Esophagus muscularis mucosa (tissue), 4 donors: ENCODE measurements around the gene UBALD1. TPM values are rescaled to one million over a fixed set of nuclear protein-coding genes. Genes with fewer than 3 reads are reported as not detected.
"Not testable (repeated sequence)": the region's sequence is repeated elsewhere in the genome, so short reads cannot be mapped to it uniquely, and the experiment has no call there.

Experiments used
- DNase-seq: peaks from one replicate; pipeline ENCODE4 v3.0.0-alpha.2; 2017; ENCODE audit errors: extremely low spot score
- H3K27ac ChIP-seq, 4 donors: fragments of 200-600 bp; sonication (generic); replicated peaks in 1 of 4; 1 replicate in 3 of 4; 2 replicates in 1 of 4; pipeline ENCODE4 v1.5.1; 2016 to 2019; ENCODE audit warnings: mild to moderate bottlenecking in 1 of 4
- H3K27me3 ChIP-seq, 4 donors: fragments of 200-600 bp; sonication (generic); one replicate each; pipeline versions ENCODE4 v1.5.1 to v1.6.0; 2016 to 2019
- H3K36me3 ChIP-seq, 4 donors: fragments of 200-600 bp; sonication (generic); one replicate each; pipeline ENCODE4 v1.5.1; 2016 to 2019
- H3K4me1 ChIP-seq, 4 donors: fragments of 200-600 bp; sonication (generic); one replicate each; pipeline ENCODE4 v1.5.1; 2016 to 2019
- H3K4me3 ChIP-seq, 4 donors: fragments of 200-600 bp; sonication (generic); 1 replicate in 2 of 4; 2 replicates in 2 of 4; pipeline ENCODE4 v1.5.1; 2016 to 2019; ENCODE audit warnings: mild to moderate bottlenecking in 4 of 4, moderate library complexity in 1 of 4
- H3K9me3 ChIP-seq, 4 donors: fragments of 200-600 bp; sonication (generic); 1 replicate in 3 of 4; 2 replicates in 1 of 4; pipeline ENCODE4 v1.5.1; 2016 to 2019
- CTCF ChIP-seq, 3 experiments: fragments of 200-600 bp in 2 of 3; fragments of 450-650 bp in 1 of 3; sonication (generic) in 2 of 3; IDR thresholded peaks; one replicate each; pipeline ENCODE4 v1.5.1; 2017 to 2019; ENCODE audit warnings: antibody characterized with exemption in 3 of 3, mild to moderate bottlenecking in 2 of 3, moderate library complexity in 1 of 3
- EP300 ChIP-seq: sonication (generic); formaldehyde crosslinking; IDR thresholded peaks from one replicate; pipeline ENCODE4 v1.6.1; 2017; ENCODE audit warnings: antibody characterized with exemption
- POLR2A ChIP-seq: fragments of 450-650 bp; IDR thresholded peaks from one replicate; pipeline ENCODE4 v1.6.1; 2017; ENCODE audit warnings: antibody characterized with exemption, moderate library complexity, mild to moderate bottlenecking, low read depth
- POLR2AphosphoS5 ChIP-seq, 2 donors: sonication (generic); formaldehyde crosslinking; IDR thresholded peaks; one replicate each; pipeline ENCODE4 v1.6.1; 2017; ENCODE audit warnings: antibody characterized with exemption in 2 of 2
- WGBS: methylation state at CpG from one replicate; pipeline ENCODE4 v1.1.5; 2018; 5-methylcytosine and 5-hydroxymethylcytosine counted together
- intact Hi-C: fragments of 100-400 bp; cut with DNase I; formaldehyde crosslinking; loops from one replicate; pipeline ENCODE4 v1.15.1; 2023
- total RNA-seq, 4 donors: library from RNA; depleted of rRNA; stranded (reverse); fragments of >200 nt; gene quantifications; one replicate each; pipeline versions ENCODE4 v1.1.0 to v1.2.1, GENCODE V29; 2016

The UBALD1 gene
- total RNA-seq, 4 donors from 2014 or later, result 11.2 to 34.6 (median 17.9) TPM

- peaks cover 0 to 12% (median 4%) of the 10 kb centered on the region in 4 donors for H3K4me1 ChIP-seq
- H3K36me3 ChIP-seq, result peaks cover 28 to 78% (median 63%) of the 10 kb centered on the region in 4 donors
- H3K27me3 ChIP-seq, H3K4me3 ChIP-seq, H3K9me3 ChIP-seq, H3K27ac ChIP-seq, intact Hi-C loops, DNase-seq: not testable (repeated sequence)
- peak; percentile 46 to 77 (median 53) for TF ChIP-seq CTCF (IDR thresholded peaks at IDR 0.05)
- 86% methylated on average over 13 of the region's 15 CpGs for WGBS
Observed at GRCh38 chr16:4650443-4651074, 35.9 kb upstream of the UBALD1 start.

- peaks cover 25 to 78% (median 56%) of the 10 kb centered on the region in 4 donors for H3K36me3 ChIP-seq
- 94% methylated on average over 16 of the region's 25 CpGs for WGBS
Observed at GRCh38 chr16:4649744-4650442, 35.2 kb upstream of the UBALD1 start.

GRCh38 chr16:4648917-4649316, 34.2 kb upstream of the UBALD1 start:
- H3K9me3 ChIP-seq, result no peaks in the 10 kb centered on the region
- H3K4me3 ChIP-seq, result no peak overlapping the region
- no peak for TF ChIP-seq CTCF (IDR thresholded peaks at IDR 0.05)
- TF ChIP-seq POLR2A, result no peak
- no peak for TF ChIP-seq EP300
- no peak for TF ChIP-seq POLR2AphosphoS5 (IDR thresholded peaks at IDR 0.05)
- H3K4me1 ChIP-seq, result peaks cover 0 to 12% (median 3%) of the 10 kb centered on the region in 4 donors
- WGBS, result 88% methylated on average over 11 of the region's 13 CpGs
- H3K27ac ChIP-seq, result no peak overlapping the region
- intact Hi-C loops, result no loop called here
- H3K36me3 ChIP-seq, result peaks cover 25 to 68% (median 46%) of the 10 kb centered on the region in 4 donors
- no peak for DNase-seq
- H3K27me3 ChIP-seq, result no peaks in the 10 kb centered on the region

More at GRCh38 chr16:4649744-4650442, 35.2 kb upstream of the UBALD1 start:
- H3K9me3 ChIP-seq, result no peaks in the 10 kb centered on the region
- no peak overlapping the region for H3K27ac ChIP-seq
- H3K4me3 ChIP-seq, result no peak overlapping the region
- no peak for DNase-seq
- TF ChIP-seq CTCF (IDR thresholded peaks at IDR 0.05), result no peak
- TF ChIP-seq EP300, result no peak
- no peak for TF ChIP-seq POLR2AphosphoS5 (IDR thresholded peaks at IDR 0.05)
- no peak for TF ChIP-seq POLR2A
- no peaks in the 10 kb centered on the region for H3K27me3 ChIP-seq
- H3K4me1 ChIP-seq, result peaks cover 0 to 12% (median 4%) of the 10 kb centered on the region in 4 donors
- intact Hi-C loops, result no loop called here

GRCh38 chr16:4647644-4647980, 32.9 kb upstream of the UBALD1 start:
- WGBS, result 96% methylated on average over 8 of the region's 8 CpGs
- H3K36me3 ChIP-seq, result peaks cover 15 to 55% (median 33%) of the 10 kb centered on the region in 4 donors
- intact Hi-C loops, result no loop called here
- no peak overlapping the region for H3K27ac ChIP-seq
- TF ChIP-seq POLR2A (no peak), CTCF (IDR thresholded peaks at IDR 0.05) (no peak), POLR2AphosphoS5 (IDR thresholded peaks at IDR 0.05) (no peak), EP300 (no peak)
- no peak for DNase-seq
- no peaks in the 10 kb centered on the region for H3K27me3 ChIP-seq
- H3K9me3 ChIP-seq, result no peaks in the 10 kb centered on the region
- peaks cover 0 to 12% (median 3%) of the 10 kb centered on the region in 4 donors for H3K4me1 ChIP-seq
- H3K4me3 ChIP-seq, result no peak overlapping the region
